B cell (primary cell): ENCODE results near the gene IWS1. TPM values are rescaled to one million over a fixed set of nuclear protein-coding genes. Genes with fewer than 3 reads are reported as not detected.
"Not testable (repeated sequence)": the region's sequence is repeated elsewhere in the genome, so short reads cannot be mapped to it uniquely, and the experiment has no call there.

Source experiments
- ATAC-seq: fragments of 200-7000 bp; cut with Tn5 transposase; one replicate; pipeline ENCODE4 v1.10.0; 2021; ENCODE audit warnings: low read depth, mild to moderate bottlenecking, moderate number of reproducible peaks, moderate library complexity
- CTCF ChIA-PET: fragments of 350-600 bp; sonication (Branson Sonifier 250); formaldehyde crosslinking; loops from one replicate; lab custom pipeline; 2021; ENCODE audit warnings: antibody characterized with exemption, inconsistent platforms; lab: Charles Lee
- POLR2A ChIA-PET: fragments of 350-600 bp; sonication (Branson Sonifier 250); formaldehyde crosslinking; loops from one replicate; lab custom pipeline; 2021; ENCODE audit warnings: antibody characterized with exemption; lab: Charles Lee
- DNase-seq: peaks from one replicate; pipeline ENCODE4 v3.0.0; 2013
- H2AFZ ChIP-seq: 2 replicates; pipeline ENCODE4 v1.6.1; 2012; ENCODE audit warnings: mild to moderate bottlenecking, low read depth, low read length; ENCODE audit not compliant: insufficient read depth, poor library complexity, severe bottlenecking
- H3K27ac ChIP-seq, 2 donors: 1 replicate in 1 of 2; 2 replicates in 1 of 2; pipeline ENCODE4 v1.5.1; 2012 to 2013; ENCODE audit warnings: low read length in 2 of 2, mild to moderate bottlenecking in 2 of 2, moderate library complexity in 1 of 2
- H3K27me3 ChIP-seq, 4 experiments: fragments of 200-600 bp in 1 of 4; sonication (generic) in 1 of 4; replicated peaks in 1 of 4; 1 replicate in 2 of 4; 2 replicates in 2 of 4; pipeline versions ENCODE4 v1.6.1 to v1.7.0; 2013 to 2016; ENCODE audit warnings: low read length in 3 of 4, mild to moderate bottlenecking in 2 of 4, mixed read lengths in 1 of 4, moderate library complexity in 1 of 4; ENCODE audit not compliant: insufficient read depth in 4 of 4, control insufficient read depth in 3 of 4; ENCODE audit errors: control extremely low read depth in 1 of 4
- H3K36me3 ChIP-seq, 2 experiments: replicated peaks in 1 of 2; 1 replicate in 1 of 2; 2 replicates in 1 of 2; pipeline versions ENCODE4 v1.6.1 to v1.7.1; 2013; ENCODE audit warnings: low read length in 1 of 2; ENCODE audit not compliant: insufficient read depth in 2 of 2, control insufficient read depth in 1 of 2; ENCODE audit errors: control extremely low read depth in 1 of 2, extremely low read depth in 1 of 2
- H3K4me1 ChIP-seq, 2 donors: fragments of 200-600 bp in 1 of 2; sonication (generic) in 1 of 2; 1 replicate in 1 of 2; 2 replicates in 1 of 2; pipeline versions ENCODE4 v1.5.1 to v1.6.1; 2013 to 2017; ENCODE audit warnings: low read length in 2 of 2; ENCODE audit not compliant: control insufficient read depth in 2 of 2, insufficient read depth in 2 of 2
- H3K4me2 ChIP-seq: replicated peaks from 2 replicates; pipeline ENCODE3; 2012; ENCODE audit warnings: mild to moderate bottlenecking, low read depth, low read length; ENCODE audit not compliant: poor library complexity, severe bottlenecking
- H3K4me3 ChIP-seq, 5 experiments: fragments of 200-600 bp in 1 of 5; sonication (generic) in 1 of 5; 1 replicate in 3 of 5; 2 replicates in 2 of 5; pipeline versions ENCODE4 v1.5.1 to v1.7.0; 2011 to 2016; ENCODE audit warnings: low read length in 4 of 5, mild to moderate bottlenecking in 4 of 5, low read depth in 2 of 5, control low read depth in 1 of 5, moderate library complexity in 1 of 5; ENCODE audit not compliant: insufficient read depth in 1 of 5; ENCODE audit errors: control extremely low read depth in 1 of 5, extremely low read depth in 1 of 5
- H3K79me2 ChIP-seq: fragments of 200-600 bp; sonication (generic); one replicate; pipeline ENCODE4 v1.6.0; 2016; ENCODE audit warnings: low read length; ENCODE audit not compliant: control insufficient read depth, insufficient read depth
- H3K9ac ChIP-seq: fragments of 200-600 bp; sonication (generic); 2 replicates; pipeline ENCODE4 v1.6.1; 2017; ENCODE audit warnings: mild to moderate bottlenecking, low read length, moderate library complexity
- H3K9me3 ChIP-seq, 3 donors: one replicate each; pipeline versions ENCODE4 v1.6.1 to v1.7.1; 2013; ENCODE audit warnings: low read length in 2 of 3; ENCODE audit not compliant: control insufficient read depth in 2 of 3, insufficient read depth in 1 of 3; ENCODE audit errors: control extremely low read depth in 1 of 3
- H4K20me1 ChIP-seq: 2 replicates; pipeline ENCODE4 v1.6.0; 2012; ENCODE audit warnings: mild to moderate bottlenecking, low read length; ENCODE audit not compliant: insufficient read depth, control insufficient read depth, poor library complexity, severe bottlenecking
- H3K27ac Mint-ChIP-seq: one replicate; pipeline ENCODE4 v1.8.0; 2021; ENCODE audit warnings: mixed read lengths
- H3K27me3 Mint-ChIP-seq: one replicate; pipeline ENCODE4 v1.8.0; 2021; ENCODE audit warnings: mixed read lengths
- H3K4me1 Mint-ChIP-seq: one replicate; pipeline ENCODE4 v1.8.0; 2021; ENCODE audit warnings: mixed read lengths
- H3K4me3 Mint-ChIP-seq: one replicate; pipeline ENCODE4 v1.8.0; 2021; ENCODE audit warnings: mixed read lengths
- H3K9me3 Mint-ChIP-seq: one replicate; pipeline ENCODE4 v1.8.0; 2022; ENCODE audit warnings: mixed read lengths; ENCODE audit not compliant: insufficient read depth
- CTCF ChIP-seq: fragments of 200-600 bp; IDR thresholded peaks from one replicate; pipeline ENCODE4 v1.8.0; 2022; ENCODE audit warnings: antibody characterized with exemption, mild to moderate bottlenecking
- EZH2 ChIP-seq: IDR thresholded peaks from 2 replicates; pipeline ENCODE4 v1.6.1; 2012; ENCODE audit warnings: borderline replicate concordance, low read depth, mild to moderate bottlenecking, moderate library complexity, low read length; ENCODE audit not compliant: insufficient read depth, poor library complexity, severe bottlenecking
- WGBS: methylation state at CpG from one replicate; pipeline ENCODE4 v1.1.5; 2013; ENCODE audit warnings: missing lambda C conversion rate; ENCODE audit not compliant: insufficient coverage; 5-methylcytosine and 5-hydroxymethylcytosine counted together
- intact Hi-C: fragments of 100-400 bp; cut with micrococcal nuclease; formaldehyde crosslinking; loops from one replicate; pipeline ENCODE4 v1.10.0; 2022
- polyA plus RNA-seq: library from polyadenylated mRNA; depleted of rRNA; stranded (reverse); fragments of >200 nt; gene quantifications from 2 replicates; pipeline ENCODE4 v1.2.3, GENCODE V29; 2012
- total RNA-seq, 2 donors: library from RNA; stranded (reverse); fragments of 120-200 nt in 1 of 2; gene quantifications; 1 replicate in 1 of 2; 2 replicates in 1 of 2; pipeline versions ENCODE4 v1.2.3 to v1.2.4, GENCODE V29; 2013 to 2022

Gene IWS1
- total and polyA plus RNA-seq, 2 donors (not counting 1 experiment from before 2014, with no cell fraction given): 22.5 to 45.9 TPM

- Mint-ChIP-seq H3K4me1 (no peaks in the 10 kb centered on the region), H3K9me3 (no peaks in the 10 kb centered on the region), H3K27me3 (peaks cover 23% of the 10 kb centered on the region), H3K4me3 (no peak overlapping the region), H3K27ac (no peak overlapping the region)
- intact Hi-C loops: no loop called here
- Histone ChIP-seq H3K4me2 (no peak overlapping the region), H3K9me3 (peaks cover 0 to 3% (median 0%) of the 10 kb centered on the region in 3 donors), H3K36me3 (no peaks in the 10 kb centered on the region), H3K9ac (no peak overlapping the region), H4K20me1 (no peaks in the 10 kb centered on the region), H2AFZ (no peak overlapping the region), H3K27me3 (peaks cover 0 to 12% (median 8%) of the 10 kb centered on the region in 4 experiments), H3K27ac (no peak overlapping the region), H3K4me1 (no peaks in the 10 kb centered on the region), H3K4me3 (no peak overlapping the region), H3K79me2 (no peaks in the 10 kb centered on the region)
- no peak for ATAC-seq
- 100% methylated on average over 3 of the region's 6 CpGs for WGBS
- POLR2A ChIA-PET: no interaction called here
- CTCF ChIA-PET: no interaction called here
- no peak for DNase-seq
- no peak for TF ChIP-seq EZH2
- TF ChIP-seq CTCF: no peak
Observed at GRCh38 chr2:127545189-127545588, 18.9 kb upstream of the IWS1 start.

DNA sequence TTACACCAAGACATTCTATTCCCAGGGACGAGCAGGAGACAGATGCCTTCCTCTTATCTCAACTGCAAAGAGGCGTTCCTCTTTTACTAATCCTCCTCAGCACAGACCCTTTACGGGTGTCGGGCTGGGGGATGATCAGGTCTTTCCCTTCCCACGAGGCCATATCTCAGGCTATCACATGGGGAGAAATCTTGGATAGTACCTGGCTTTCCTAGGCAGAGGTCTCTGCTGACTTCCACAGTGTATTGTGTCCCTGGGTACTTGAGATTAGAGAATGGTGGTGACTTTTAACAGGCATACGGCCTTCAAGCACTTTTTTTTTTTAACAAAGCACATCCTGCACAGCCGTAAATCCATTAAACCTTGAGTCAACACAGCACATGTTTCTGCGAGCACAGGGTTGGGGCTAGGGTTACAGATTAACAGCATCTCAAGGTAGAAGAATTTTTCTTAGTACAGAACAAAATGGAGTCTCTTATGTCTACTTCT is 16.8 kb upstream of the IWS1 start:
- H3K4me1 Mint-ChIP-seq, H3K9me3 Mint-ChIP-seq, H3K27ac Mint-ChIP-seq, H4K20me1 ChIP-seq, H3K27me3 ChIP-seq, H3K4me3 Mint-ChIP-seq, H3K27ac ChIP-seq, H2AFZ ChIP-seq, H3K4me3 ChIP-seq, H3K9ac ChIP-seq, H3K4me2 ChIP-seq, ATAC-seq, H3K36me3 ChIP-seq, DNase-seq, H3K79me2 ChIP-seq, intact Hi-C loops, H3K9me3 ChIP-seq, POLR2A ChIA-PET, H3K4me1 ChIP-seq, CTCF ChIA-PET: not testable (repeated sequence)
- WGBS: 25% methylated on average over 1 of the region's 8 CpGs
- peaks cover 14% of the 10 kb centered on the region for H3K27me3 Mint-ChIP-seq
